Measurements from ENCODE around the gene ARSI.

Gene ARSI

DNA sequence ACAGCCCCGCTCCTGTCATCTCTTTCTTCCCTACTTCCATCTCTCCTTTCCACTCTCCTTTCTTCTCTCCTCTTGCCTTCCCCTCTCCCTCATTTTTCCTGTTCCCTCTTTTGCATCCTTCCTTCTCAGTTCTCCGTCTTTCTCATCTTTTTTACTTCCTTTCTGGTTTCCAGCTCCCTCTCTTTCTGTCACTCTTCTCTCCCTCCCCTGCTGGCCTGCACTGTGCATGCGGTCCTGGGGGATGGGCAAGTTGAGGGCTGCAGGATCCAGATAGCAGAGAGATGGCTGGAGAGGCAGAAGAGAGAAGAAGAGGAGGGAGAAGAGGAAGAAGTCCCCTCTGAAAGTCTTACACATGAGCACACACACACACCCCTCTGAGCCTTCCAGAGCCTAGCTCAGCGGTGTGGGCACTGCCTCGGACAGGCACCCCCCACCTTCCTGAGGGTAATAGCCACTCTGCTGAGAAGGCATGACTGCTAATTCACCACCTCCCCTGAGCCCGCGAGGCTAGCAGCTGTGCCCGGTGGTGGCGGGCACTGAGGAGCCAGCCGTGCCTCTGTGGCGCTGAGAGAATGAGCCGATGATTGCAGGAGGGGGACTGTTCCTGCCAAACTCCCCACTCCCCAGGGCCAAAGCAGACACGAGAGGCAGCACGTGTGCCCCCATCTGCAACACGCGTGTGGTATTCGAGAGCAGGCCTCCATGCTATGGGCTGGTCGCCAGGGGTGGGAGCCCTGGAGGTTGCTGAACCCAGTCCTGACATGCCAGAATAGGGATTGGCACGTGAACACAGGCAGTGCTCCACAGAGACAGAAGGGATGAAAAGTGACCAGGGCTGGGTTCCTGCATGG is 9.4 kb downstream of the ARSI start:
- no peak for DNase-seq

DNA sequence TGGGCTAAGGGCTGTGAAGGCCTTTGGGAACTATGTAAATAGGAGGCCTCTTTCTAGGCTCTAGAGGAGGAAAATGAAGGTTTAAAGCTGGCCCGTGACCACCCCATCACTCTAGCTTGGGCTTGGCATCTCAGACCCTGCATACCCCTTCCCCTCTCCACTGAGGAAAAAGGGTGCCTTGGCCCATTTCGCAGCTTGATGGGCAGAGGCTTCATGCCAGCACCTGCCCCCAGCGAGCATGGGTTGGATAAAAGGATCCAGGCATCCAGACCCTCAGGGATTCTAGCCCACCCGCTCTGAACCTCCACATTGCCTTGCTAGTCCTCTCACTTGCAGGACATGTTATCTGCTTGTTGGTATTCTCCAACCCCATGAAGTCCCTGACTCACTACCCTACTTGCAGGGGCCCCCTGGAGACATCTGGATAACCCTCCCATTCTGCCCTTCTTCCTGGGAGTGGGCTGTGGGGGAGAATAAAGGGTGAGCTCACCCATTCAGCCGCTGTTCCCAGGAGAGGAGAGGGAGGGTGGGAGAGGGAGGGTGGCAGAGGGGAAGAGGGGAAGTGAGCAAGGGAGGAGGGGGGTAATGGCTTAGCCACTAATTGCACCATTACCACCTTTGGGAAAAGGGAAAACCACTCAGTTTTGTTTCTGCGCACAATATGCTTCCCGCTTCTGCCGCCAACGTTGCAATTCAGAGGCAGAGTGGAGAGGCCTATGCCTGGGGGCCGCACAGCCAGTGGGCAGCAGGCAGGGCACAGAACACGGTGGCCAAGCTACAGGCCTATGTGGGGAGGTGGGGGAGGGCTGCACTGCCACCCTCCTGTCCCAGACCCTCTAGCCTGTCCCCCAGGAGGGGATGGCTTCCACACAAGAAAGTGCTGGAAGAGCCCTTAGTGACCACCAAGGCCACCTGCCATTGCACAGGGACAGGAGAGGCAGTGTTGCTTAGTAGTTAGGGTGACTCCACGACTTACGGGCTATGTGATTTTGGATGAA is 11.0 kb downstream of the ARSI start:
- DNase-seq: no peak

DNA sequence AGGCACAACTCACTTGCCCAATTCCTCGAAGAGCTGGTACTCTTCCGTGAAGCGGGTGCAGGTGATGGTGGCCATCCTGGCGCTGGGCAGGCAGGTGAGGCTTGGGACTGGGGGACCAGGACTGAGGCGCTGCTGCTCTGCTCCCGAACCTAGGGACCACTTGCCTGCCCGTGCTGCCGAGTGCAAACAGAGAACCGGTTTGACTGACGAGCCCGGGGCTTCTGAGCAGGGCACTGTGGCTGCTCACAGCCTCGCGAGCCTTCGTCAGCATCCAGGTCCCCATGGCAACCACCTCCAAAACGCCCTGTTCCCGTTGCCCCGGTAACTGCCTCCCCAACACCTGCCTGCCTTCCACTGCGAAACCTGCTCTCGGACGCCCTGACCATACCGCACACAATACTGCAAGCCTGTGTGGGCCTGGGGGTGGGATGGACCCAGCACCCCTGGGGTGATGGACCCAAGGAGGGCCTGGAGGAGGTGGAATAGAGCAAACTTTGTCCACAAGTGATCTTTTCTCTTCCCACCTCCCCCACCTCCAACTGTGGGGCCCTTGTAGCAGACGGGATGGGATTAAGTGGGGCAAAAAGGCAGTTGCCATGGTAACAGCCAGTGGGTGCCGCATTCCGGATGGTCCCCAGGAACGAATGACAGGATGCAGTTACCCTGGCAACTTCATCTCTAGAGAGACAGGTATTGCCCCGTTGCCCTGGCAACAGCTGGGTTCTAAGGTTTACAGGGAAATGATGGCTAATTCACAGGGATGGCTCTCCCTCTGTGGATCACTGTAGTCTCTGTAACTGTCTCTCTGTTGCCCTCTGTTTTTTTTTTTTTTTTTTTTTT is 12.9 kb downstream of the ARSI start, which contains the start of gene CAMK2A:
CAMK2A (minus strand) TSS at position 223 of the 840 bp plus-strand sequence; CDS start at position 75, 148 bp downstream.
- DNase-seq: no peak

GRCh38 chr5:150288791-150289190 is 13.9 kb downstream of the ARSI start:
- DNase-seq: no peak

DNA sequence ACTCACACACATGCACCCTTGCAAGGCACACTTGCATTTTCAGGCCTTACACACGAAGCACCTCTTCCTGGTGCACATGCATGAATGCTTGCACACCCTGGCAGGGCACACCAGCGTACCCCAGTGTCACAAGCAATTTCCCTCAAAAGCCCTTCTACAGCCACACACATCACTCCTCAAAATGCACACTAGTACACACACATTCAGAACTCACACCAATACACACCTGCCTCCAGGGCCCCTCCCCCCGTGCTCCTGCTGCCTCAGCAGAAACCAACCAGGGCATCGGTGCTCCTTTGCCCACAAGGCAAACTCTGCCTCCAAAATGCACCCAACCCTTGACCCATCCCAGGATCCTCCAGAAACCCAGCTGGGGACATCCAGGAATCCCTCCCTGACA is 14.3 kb downstream of the ARSI start:
- DNase-seq: no peak

GRCh38 chr5:150286820-150287219 is 15.9 kb downstream of the ARSI start:
- DNase-seq: peak; percentile 13 to 17

DNA sequence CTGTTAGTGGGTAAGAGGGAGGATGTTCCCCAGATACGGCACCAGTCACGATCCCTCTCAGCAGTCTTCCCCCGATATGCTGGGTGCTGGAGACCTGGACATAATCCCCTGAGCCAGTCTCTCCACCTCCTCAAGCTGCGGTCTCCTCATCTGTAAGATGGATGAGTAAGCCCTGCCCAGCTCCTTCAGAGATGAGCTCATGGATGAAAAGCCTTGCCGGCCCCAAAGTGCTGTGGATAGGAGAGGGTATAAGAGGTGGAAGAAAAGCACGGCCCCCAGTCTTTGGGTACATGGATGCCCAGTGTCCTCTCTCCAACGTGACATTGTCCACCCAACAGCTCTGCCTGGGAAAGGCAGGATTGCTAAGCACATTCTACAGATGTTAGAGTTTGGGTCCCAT is 17.6 kb downstream of the ARSI start:
- DNase-seq: no peak

DNA sequence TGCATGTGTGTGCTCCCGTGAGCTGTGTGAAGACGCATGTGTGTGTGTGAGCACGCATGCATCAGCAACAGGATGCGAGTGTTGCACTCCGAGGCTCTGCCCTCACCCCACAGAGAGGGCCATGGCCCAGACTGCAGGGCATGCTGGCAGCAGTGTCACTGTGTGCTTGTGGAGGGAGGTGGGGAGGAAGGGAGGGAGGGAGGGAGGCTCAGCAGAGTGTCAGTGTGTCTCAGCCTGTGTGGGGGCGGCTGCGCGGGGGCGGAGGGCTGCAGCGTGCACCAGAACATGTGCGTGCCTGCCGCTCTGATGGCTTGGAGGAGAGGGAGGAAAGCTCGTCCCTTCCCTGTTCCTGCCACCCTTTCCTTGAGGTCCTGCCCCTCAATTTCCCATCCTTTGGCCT is 18.4 kb downstream of the ARSI start:
- no peak for DNase-seq

GRCh38 chr5:150283904-150284303 is 18.8 kb downstream of the ARSI start:
- no peak for DNase-seq

DNA sequence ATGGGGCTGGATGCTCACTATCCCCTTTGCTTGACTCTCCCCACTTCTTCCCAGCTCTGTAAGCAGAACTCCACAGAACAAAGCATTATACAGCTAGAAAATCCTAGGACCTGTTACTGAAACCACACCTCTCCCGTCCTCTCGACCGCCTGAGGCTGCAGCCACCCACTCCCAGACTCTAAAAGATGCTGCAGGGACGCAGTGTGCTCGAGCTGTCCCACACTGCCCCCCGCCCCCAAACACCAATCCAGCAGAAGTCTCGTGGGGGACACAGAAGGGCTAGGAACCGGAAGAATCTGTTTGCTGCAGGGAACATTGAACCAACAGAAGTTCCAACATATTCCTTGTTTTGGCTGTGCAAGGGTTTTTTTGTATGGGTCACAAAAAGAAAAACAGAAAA is 20.7 kb downstream of the ARSI start:
- DNase-seq: no peak

DNA sequence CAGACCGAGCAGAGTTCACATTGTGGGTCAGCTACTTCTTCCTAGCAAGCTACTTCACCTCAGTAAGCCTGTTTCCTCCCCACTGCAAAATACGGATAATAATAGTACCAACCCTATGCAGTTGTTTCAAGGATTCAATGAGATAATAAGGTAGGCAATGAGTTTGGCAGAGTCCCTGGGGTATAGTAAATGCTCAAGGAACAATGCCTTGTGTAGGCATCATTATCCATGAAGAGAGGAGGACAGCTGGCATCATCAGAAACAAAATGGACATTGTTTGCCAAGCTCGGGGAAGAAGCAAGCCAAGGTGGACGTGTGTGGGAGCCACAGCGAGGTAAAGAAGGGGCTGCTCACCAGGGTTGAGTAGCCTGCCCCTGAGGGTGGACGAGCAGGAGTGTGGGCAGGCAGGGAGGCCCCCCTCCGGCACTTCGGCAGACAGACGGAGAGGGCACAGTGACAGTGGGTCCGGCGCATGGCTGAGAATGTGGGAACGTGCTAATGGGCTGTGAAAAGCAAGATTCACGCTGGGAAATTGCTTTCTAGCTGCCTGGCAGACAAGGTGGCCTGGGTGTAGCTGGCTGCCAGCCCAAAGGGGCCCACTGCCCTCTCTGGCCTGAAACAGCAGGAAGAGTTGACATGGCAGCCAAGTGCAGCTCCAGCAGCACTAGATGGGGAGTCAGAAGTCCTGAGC is 23.2 kb downstream of the ARSI start:
- no peak for DNase-seq

GRCh38 chr5:150278916-150279315 is 23.8 kb downstream of the ARSI start:
- DNase-seq: no peak

DNA sequence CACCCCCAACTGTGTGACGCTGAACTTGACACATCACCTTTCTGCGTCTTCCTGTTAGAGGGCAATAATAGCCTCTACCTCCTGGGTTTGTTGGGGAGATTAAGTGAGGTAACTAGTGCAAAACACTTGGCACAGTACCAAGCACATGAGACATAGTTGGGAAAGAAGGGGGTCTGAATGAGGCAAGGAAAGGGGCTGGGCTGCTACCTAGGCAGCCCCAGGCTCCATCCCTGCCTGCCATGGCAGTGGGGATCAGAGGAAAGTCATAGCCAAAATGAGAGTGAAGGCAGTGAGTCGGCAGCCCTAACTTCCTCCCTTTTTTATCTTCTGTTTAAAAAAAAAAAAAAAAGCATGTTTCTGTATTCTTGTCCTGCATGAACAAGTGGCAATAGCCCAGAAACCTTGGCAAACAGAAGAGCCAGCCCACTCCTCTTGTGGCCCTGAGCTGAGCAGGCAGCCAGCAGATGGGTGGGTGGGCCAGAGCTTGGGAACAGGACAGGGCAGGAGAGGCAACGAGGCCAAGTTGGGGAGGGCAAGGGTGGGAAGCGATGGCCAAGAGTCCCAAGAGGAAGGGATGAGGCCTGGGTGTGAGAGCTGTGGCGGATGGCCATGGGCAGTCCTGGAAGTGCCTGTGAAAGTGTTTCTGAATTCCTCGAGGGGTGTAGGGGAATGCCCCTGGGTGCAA is 24.5 kb downstream of the ARSI start:
- no peak for DNase-seq

GRCh38 chr5:150277043-150277442 is 25.7 kb downstream of the ARSI start:
- no peak for DNase-seq

DNA sequence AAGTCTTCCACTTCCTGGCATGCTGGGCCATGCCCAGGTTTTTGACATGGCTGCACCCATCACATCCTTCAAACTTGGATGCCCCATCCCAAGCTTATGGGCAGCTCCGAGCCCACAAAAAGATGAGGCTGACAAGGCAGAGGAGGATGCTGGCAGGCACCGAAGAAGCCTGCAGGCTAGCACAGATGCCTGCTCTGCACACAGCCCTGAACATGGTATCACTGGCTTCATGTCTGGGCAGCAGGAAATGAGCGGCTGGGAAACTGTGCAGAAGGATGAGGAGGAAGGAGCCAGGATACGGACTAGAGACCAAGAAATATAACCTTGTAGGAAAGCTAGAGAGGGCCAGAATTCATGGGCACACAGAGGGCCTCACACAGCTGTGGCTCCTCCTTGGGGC is 27.9 kb downstream of the ARSI start:
- no peak for DNase-seq

- DNase-seq: peak in 1 of 2 experiments; percentile 21
These were observed 30.2 kb downstream of the ARSI start for GRCh38 chr5:150272531-150272930.

GRCh38 chr5:150271923-150272322 is 30.8 kb downstream of the ARSI start:
- no peak for DNase-seq

GRCh38 chr5:150271296-150271692 is 31.4 kb downstream of the ARSI start:
- peak in 1 of 2 experiments; percentile 2 for DNase-seq

GRCh38 chr5:150270541-150271295 is 32.0 kb downstream of the ARSI start:
- no peak for DNase-seq

- DNase-seq: peak in 1 of 2 experiments; percentile 18
These were observed 35.8 kb downstream of the ARSI start for GRCh38 chr5:150266871-150267291.
